HG02970 (cell line): ENCODE measurements around the gene DNAJA3.

ENCODE experiments used
- ATAC-seq: cut with Tn5 transposase; IDR thresholded peaks from one replicate; pipeline ENCODE4 v1.9.1; 2021; ENCODE audit warnings: mild to moderate bottlenecking, moderate library complexity, moderate number of reproducible peaks; ENCODE audit not compliant: unreplicated experiment, low FRiP score

The DNAJA3 gene

DNA sequence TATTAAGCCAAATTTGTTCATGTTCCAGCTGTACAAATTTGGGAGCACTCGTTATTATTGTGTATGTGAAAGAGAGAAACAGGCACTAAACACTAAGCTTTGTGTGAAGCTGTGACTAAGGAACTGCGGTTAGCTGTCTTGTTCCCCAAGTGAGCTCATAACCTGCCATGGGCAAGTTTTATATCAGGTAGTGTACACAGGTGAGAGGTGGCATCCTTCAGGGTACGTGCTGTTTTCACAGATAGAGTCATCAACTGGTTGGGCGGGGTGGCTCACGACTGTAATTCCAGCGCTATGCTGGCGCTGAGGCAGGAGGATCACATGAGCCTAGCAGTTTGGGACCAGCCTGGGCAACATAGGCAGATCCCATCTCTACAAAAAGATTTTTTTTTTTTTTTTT is 2.8 kb downstream of the DNAJA3 start:
- ATAC-seq, result no peak

DNA sequence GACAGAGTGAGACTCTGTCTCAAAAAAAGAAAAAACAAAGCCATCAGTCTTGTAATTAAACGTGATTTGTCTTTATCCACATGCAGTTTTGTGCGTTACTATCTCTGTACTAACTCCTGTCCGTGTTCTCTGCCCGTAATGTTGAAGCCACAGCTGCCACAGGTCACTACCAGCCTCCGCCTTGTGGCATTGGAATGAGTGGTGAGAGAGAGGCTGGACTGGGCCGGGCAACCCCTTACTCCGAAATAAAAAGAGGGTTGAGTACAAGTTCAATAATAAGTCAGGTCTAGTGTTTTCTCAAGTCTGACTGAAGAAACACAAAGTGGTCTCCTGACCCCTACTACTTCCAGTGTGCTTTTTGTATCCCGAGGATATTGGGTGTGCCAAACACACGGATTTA is 5.4 kb downstream of the DNAJA3 start:
- ATAC-seq, result no peak

DNA sequence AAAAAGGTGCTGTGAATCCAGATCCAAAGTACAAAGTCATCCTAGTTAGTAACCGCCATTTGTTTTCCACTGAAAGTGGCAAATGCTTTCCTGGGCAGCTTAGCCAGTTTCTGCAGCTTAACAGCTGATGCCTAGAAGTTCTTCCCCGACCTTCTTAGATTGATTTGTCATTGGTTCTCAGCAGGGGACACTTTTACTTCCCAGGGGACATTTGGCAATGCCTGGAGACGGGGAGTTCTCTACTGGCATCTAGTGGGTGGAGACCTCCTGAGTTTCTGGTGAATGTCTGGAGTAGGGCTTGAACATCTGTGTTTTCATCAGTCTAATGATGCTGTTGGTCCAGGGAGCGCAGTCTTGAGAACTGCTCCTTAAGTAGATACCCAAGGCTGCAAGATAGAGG is 7.6 kb downstream of the DNAJA3 start:
- no peak for ATAC-seq

DNA sequence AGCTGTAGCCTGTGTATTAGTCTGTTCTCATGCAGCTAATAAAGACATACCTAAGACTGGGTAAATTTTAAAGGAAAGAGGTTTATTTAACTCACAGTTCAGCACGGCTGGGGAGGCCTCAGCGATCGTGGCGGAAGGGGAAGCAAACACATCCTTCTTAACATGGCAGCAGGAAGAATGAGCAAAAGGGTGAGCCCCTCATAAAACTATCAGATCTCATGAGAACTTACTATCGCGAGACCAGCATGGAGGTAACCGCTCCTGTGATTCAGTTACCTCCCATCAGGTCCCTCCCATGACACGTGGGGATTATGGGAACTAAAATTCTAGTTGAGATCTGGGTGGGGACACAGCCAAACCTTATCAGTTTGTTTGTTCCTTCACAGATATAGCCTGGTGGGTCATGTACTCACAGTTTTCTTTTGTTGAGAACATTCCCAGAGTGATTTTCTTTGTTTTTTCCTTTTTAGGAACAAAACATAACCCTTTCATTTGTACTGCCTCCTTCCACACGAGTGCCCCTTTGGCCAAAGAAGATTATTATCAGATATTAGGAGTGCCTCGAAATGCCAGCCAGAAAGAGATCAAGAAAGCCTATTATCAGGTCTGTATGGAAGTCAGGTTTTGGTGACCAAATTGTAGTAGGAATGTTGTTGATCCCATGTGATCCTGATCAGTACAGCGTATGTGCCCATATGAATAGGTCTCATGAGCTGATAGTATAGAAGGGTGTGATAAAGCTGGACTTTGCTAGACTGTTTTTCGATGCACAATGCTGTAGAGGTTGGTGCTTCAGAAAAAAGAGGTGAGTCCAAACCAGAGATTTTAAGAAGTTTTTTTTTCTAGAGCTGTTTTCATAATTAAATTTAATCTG is 8.5 kb downstream of the DNAJA3 start:
- no peak for ATAC-seq

DNA sequence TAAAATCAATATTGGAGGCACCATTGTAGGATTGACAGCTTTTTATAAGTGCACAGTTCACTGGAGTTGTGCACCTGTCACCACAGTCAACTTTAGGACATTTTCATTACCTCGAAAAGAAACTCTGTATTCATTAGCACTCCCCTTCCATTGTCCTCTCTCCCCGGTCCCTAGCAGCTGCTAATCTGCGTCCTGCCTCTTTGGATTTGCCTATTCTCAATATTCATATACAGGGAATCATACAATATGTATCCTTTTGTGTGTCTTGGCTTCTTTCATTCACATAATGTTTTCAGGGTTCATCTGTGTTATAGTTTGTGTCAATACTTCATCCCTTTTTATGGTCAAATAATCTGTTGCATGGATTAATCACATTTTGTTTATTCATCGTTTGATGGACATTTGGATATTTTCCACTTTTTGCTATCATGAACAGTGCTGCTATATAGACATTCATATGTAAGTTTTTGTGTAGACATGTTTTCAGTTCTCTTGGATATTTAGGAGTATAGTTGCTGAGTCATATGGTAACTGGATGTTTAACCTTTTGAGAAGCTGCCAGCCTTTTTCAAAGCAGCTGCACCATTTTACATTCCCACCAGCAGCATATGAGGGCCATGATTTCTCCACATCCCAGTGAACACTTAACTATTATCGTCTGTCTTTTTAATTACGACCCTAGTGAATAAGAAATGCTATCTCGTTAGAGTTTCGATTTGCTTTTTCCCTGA is 9.8 kb downstream of the DNAJA3 start:
- no peak for ATAC-seq

- ATAC-seq, result no peak
Measured at GRCh38 chr16:4437366-4437765, 11.7 kb downstream of the DNAJA3 start.

GRCh38 chr16:4442371-4442770 is 16.7 kb downstream of the DNAJA3 start:
- ATAC-seq, result no peak

DNA sequence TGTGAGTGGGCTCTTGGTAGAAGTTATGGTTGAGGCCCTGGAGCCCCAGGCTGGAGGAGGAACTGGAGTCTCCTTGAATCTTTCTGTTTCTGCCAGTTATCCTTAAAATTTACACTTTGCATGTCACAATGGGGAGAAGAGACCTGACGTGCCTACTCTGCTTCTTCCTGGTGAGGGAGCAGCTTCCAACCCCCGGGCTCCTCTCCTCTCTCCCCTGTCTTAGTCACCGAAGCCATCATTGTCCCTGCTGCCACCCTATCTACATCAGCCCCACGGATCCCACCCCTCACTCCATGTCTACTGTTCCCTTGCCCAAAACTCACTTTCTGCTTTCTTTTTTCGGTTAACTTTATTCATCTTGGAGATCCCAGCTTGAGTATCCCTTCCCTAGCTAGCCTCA is 17.6 kb downstream of the DNAJA3 start:
- no peak for ATAC-seq

- no peak for ATAC-seq
Measured at GRCh38 chr16:4443986-4444385, 18.3 kb downstream of the DNAJA3 start.

- ATAC-seq, result no peak
Measured at GRCh38 chr16:4450430-4450829, 24.8 kb downstream of the DNAJA3 start.

- no peak for ATAC-seq
Measured at GRCh38 chr16:4450931-4451519, 25.4 kb downstream of the DNAJA3 start.

DNA sequence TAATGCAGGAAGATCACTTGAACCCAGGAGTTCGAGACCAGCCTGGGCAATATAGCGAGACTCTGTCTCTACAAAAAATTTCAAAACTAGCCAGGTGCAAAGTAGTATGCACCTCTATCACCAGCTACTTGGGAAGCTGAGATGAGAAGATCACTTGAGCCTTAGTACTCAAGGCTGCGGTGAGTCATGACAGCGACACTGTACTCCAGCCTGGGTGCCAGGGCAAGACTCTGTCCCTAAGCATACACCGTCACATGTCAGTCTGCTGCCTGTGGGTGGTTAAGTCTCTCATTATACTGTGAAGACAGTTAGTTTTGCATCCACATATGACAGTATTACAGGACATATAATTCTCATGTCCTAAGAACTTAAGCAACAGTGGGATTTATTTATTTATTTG is 27.0 kb downstream of the DNAJA3 start:
- no peak for ATAC-seq

- ATAC-seq, result no peak
Measured at GRCh38 chr16:4454623-4455022, 29.0 kb downstream of the DNAJA3 start.

DNA sequence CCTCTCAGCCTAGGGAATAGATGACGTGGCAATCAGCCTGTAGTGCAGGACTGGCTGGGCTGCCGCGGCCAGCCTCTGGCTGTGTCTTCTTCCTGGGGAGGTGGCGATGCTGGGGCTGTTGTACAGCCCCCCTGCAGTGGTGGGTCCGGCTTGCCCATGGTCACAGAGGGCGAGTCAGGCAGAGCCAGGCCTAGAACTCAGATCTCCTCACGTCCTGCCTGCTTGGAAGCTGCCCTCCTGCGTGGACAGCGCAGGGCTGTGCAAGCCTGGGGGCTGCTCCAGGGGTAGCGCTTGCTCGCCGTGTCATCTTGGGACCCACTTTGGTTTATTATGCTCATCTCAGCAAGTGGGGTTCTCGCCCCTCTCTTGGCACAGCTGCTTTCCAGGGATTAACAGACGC is 29.4 kb downstream of the DNAJA3 start:
- ATAC-seq, result no peak

DNA sequence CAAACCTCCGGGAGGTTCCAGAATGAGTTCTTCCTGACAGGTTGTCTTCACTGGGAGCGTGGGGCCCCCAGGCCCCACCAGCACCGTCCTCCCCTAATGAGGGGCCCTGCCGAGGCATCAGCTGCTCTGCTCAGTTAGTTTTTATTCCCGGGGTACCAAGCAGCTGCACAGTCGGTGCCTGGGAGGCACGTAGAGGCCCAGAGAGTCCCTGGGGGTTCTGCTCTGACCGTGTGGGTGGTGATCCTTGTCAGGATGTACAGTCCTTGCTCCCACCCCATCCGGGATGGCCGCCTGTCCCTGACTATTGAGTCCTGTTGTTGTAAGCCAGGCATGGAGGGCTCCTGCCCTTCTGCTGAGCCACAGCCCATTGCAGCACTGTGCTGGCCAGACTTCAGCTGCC is 30.3 kb downstream of the DNAJA3 start:
- no peak for ATAC-seq

DNA sequence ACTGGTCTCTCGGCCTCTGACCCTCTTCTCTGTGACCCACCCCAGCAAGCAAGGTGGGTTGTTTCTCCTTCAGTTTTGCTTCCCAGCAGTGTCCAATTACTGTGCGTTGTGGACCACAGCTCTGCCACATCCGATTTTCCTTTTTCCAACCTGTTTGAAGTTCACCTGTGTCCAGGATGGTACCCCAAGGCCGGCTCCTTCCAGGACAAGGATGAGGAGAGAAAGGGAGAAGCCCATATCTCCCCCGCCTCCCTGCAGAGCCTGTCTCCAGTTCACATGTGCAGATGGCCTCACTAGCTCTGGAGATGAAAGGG is 35.2 kb downstream of the DNAJA3 start:
- no peak for ATAC-seq

DNA sequence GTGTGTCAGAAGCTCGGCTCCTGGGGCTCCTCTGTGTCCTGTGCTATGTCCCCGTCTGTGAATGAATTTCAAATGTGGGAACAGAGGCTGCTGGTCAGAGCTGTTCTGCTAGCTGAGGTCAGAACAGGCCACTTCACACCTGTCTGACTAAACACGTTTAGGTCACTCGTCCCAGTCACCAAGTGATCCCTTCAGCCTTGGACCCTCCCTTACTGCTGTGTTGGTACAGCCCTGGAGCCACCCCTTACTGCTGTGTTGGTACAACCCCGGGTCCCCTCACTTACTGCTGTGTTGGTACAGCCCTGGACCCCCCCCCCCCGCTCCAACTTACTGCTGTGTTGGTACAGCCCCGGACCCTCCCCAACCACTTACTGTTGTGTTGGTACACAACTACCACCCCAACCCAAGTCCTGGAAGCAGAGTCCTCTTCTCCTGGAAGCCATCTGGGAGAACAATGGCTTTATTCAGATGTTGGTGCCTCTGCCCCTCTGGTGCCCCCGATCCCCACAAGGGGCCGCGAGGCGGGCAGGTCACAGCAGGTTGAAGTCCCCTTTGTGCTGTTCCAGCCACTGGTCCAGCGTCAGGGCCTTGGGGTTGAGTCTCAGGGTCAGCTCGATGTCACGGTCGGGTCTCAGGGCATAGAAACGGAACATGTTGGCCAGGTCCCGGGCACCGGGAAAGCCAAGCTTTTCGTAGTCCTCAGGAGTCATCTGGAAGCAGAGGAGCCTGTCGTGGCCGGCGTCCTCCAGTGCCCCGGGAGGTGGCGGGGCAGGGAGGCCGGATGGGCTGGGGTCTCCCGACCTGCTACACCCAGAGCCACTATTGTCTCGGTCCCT is 35.8 kb downstream of the DNAJA3 start:
- no peak for ATAC-seq

GRCh38 chr16:4463522-4464163 is 38.0 kb downstream of the DNAJA3 start:
- ATAC-seq, result no peak

GRCh38 chr16:4465977-4466779 is 40.5 kb downstream of the DNAJA3 start:
- ATAC-seq, result no peak

DNA sequence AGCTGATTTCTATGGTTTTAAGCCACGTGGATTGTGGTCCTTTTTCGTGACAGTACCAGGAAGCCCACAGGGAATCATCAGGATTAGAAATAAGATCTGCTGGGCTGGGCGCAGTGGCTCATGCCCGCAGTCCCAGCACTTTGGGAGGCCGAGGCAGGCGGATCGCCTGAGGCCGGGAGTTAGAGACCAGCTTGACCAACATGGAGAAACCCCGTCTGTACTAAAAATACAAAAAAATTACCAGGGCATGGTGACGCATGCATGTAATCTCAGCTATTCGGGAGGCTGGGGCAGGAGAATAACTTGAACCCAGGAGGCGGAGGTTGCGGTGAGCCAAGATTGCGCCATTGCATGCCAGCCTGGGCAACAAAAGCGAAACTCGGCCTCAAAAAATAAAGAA is 42.2 kb downstream of the DNAJA3 start:
- no peak for ATAC-seq
